Erythroblast (primary cell): ENCODE measurements around the gene BICC1.

Experiments used
- GATA1 ChIP-seq: IDR thresholded peaks from 2 replicates; pipeline ENCODE4 v1.6.1; 2011; ENCODE audit warnings: low read depth, mild to moderate bottlenecking, control low read depth, low read length, moderate library complexity
- POLR2A ChIP-seq: IDR thresholded peaks from 2 replicates; pipeline ENCODE4 v1.6.1; 2011; ENCODE audit warnings: mild to moderate bottlenecking, low read length

DNA sequence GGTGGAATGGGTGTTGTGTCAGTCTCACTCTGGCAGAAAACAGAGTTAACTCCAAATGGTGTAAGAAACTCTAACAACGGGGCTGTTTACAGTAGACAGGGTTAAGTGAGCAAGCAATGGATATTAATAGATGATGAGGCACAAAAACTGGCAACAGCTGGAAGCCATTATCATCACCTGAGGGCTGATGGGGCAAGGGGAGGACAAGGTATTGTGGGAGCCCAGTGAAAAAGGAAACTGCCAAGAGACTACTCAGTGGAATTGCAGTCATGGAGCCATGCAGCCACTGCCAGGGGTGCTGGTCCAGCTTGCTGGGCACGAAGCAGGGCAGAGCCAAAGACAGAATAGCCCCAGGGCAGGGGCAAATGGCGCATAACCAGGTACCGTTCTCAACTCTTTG is 260.7 kb downstream of the BICC1 start:
- TF ChIP-seq POLR2A (no peak), GATA1 (no peak)
